ENCODE data around the gene SPHKAP. TPM values are rescaled to one million over a fixed set of nuclear protein-coding genes. Genes with fewer than 3 reads are reported as not detected.
"Not testable (repeated sequence)": the region's sequence is repeated elsewhere in the genome, so short reads cannot be mapped to it uniquely, and the experiment has no call there.

The SPHKAP gene
- total RNA-seq, 2 donors from 2014 or later = not detected

DNA sequence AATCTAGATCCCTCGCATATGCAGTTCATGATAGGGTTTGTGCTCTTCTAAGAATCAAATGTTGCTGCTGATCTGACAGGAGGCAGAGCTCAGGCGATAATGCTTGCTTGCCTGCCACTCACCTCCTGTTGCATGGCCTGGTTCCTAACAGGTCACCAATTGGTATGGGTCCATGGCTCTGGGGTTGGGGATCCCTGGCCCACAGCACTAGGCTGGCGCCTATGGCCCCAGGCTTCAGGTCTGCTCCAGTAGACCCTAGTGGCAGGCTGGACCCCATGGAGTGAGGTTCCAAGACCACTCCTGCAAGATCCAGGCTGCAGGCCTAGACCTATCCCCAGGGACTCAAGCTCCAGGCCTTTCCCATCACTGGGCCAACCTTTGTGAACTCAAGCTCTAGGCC, 102.3 kb downstream of the SPHKAP start:
- DNase-seq (no peak), ATAC-seq (replicated peaks in 1 of 2) (no peak)
- Mint-ChIP-seq H3K36me3 (ENCODE audit: insufficient read depth in 2 of 2) (no peaks in the 10 kb centered on the region), H3K4me3 (no peak overlapping the region), H3K4me1 (ENCODE audit: low read depth) (no peaks in the 10 kb centered on the region), H3K9me3 (peaks cover 1 to 5% of the 10 kb centered on the region in 2 donors), H3K27me3 (ENCODE audit: low read depth) (no peaks in the 10 kb centered on the region), H3K27ac (no peak overlapping the region)

DNA sequence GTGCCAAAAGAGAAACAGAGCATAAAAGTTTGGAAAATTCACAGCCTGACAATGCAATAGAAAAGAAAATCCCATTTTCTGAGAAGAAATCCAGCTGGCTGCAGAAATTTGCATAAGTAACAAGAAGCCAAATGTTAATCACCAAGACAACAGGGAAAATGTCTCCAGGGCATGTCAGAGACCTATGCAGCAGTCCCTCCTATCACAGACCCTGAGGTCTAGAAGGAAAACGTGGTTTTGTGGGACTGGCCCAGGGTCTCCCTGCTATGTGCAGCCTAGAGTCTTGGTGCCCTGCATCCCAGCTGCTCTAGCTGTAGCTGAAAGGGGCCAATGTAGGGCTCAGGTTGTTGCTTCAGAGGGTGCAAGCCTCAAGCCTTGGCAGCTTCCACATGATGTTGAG, 104.8 kb downstream of the SPHKAP start:
- not testable (repeated sequence) for H3K9me3 Mint-ChIP-seq; DNase-seq; H3K27ac Mint-ChIP-seq; ATAC-seq (replicated peaks in 1 of 2); H3K4me3 Mint-ChIP-seq; H3K27me3 Mint-ChIP-seq (ENCODE audit: low read depth); H3K36me3 Mint-ChIP-seq (ENCODE audit: insufficient read depth in 2 of 2); H3K4me1 Mint-ChIP-seq (ENCODE audit: low read depth)

DNA sequence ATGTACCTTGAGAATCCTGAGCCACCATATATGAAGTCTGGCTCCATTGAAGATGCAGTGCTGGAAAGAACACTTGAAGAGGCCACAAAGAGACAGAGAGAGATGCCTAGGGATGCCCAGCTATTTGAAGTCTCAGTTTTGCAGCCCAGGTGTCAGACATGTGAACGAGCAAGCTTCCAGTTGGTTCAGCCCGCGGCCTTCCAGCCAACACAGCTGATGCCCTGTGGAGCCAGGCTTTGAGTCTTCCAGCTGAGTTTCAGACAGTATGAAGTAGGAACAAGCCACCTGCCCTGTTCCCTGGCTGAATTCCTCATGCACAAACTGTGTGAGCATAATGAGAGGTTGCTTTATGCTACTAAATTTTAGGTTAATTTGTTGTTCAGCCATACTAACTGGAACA, 108.8 kb downstream of the SPHKAP start:
- no peaks in the 10 kb centered on the region for H3K27me3 Mint-ChIP-seq (ENCODE audit: low read depth)
- H3K4me3 Mint-ChIP-seq = no peak overlapping the region
- no peak overlapping the region for H3K27ac Mint-ChIP-seq
- ATAC-seq (replicated peaks in 1 of 2) (no peak), DNase-seq (no peak)
- no peaks in the 10 kb centered on the region for H3K9me3 Mint-ChIP-seq
- H3K36me3 Mint-ChIP-seq (ENCODE audit: insufficient read depth in 2 of 2) = no peaks in the 10 kb centered on the region
- H3K4me1 Mint-ChIP-seq (ENCODE audit: low read depth) = no peaks in the 10 kb centered on the region

DNA sequence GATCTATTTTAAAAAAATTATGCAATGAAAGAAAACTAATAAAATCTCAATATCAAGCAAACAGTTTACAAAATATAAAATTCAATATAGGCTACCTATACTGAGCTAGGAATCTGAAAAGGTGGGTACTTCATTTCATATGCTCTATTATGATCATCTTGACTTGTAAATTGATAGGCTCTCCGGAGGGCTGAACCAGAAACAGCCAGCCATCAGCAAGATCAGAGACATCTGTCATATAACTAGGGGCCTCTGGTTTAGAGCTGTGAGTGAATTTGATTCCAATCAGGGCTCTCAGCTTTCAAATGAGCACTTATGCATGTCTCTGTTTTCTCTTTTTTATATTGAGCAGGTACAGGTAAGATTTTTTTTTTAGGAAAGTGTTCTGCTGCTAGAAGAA, 114.2 kb downstream of the SPHKAP start:
- no peak overlapping the region for H3K4me3 Mint-ChIP-seq
- H3K27me3 Mint-ChIP-seq (ENCODE audit: low read depth) = no peaks in the 10 kb centered on the region
- no peak for DNase-seq

DNA sequence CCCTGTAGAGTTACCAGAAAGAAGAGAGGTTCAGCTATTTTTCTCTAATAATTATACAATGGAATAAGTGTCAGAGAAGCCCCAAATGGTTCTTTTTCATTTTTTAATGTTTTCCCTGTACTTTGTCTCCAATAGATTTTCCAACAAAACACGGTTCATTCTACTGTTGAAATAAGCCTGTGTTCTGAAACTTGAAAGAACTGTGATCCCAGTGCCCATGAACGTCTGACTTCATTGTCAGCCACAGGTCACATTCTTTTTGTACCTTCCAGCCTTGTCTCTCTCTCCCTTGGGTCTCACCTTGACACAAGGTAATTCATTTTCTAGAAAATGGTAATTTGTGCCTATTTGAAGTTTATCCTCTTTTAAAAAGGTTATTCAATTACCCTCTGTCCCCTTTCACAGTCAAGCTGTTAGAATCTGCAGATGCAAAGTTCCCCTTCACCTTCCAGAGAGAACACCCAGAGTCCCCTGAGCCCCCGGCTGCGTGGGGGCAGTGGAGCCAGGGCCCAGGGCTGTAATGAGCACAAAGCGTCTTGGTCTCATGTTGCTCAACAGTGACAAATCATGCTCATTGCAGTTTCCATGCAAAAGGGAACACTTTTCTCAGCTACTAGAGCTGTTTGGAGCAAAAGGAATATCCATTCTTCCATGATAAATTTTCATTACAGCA, 115.2 kb downstream of the SPHKAP start:
- no peak for ATAC-seq (replicated peaks in 1 of 2)
- Mint-ChIP-seq H3K27ac (no peak overlapping the region), H3K36me3 (ENCODE audit: insufficient read depth in 2 of 2) (no peaks in the 10 kb centered on the region), H3K27me3 (ENCODE audit: low read depth) (no peaks in the 10 kb centered on the region), H3K9me3 (no peaks in the 10 kb centered on the region), H3K4me3 (no peak overlapping the region), H3K4me1 (ENCODE audit: low read depth) (no peaks in the 10 kb centered on the region)
- DNase-seq = no peak

More for the DNA sequence above, 114.2 kb downstream of the SPHKAP start:
- no peak for ATAC-seq (replicated peaks in 1 of 2)
- Mint-ChIP-seq H3K27ac (no peak overlapping the region), H3K36me3 (ENCODE audit: insufficient read depth in 2 of 2) (no peaks in the 10 kb centered on the region), H3K4me1 (ENCODE audit: low read depth) (no peaks in the 10 kb centered on the region), H3K9me3 (no peaks in the 10 kb centered on the region)

DNA sequence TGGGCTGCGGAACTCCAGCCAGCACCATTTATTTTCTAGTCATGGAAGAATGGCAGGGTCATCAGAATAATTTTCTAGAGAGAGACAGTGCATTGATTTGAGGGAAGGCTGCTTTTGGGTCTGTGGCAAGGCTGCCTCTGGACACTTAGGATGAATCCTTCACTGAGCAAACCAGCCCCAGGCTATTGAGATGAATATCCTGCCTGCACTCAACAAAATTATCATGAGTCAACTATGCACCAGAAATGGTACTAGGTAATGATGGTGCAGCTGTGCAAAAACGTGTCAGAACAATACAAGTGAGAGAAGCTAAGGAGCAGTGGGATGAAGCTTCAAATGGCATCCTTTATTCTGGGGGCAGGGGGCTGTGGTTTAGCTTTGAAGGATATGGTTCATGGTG, 115.8 kb downstream of the SPHKAP start:
- ATAC-seq (replicated peaks in 1 of 2) (no peak), DNase-seq (no peak)
- H3K4me3 Mint-ChIP-seq = no peak overlapping the region
- H3K9me3 Mint-ChIP-seq = peaks cover 0 to 1% of the 10 kb centered on the region in 2 donors
- no peaks in the 10 kb centered on the region for H3K4me1 Mint-ChIP-seq (ENCODE audit: low read depth)
- no peaks in the 10 kb centered on the region for H3K36me3 Mint-ChIP-seq (ENCODE audit: insufficient read depth in 2 of 2)
- no peaks in the 10 kb centered on the region for H3K27me3 Mint-ChIP-seq (ENCODE audit: low read depth)
- H3K27ac Mint-ChIP-seq = no peak overlapping the region

DNA sequence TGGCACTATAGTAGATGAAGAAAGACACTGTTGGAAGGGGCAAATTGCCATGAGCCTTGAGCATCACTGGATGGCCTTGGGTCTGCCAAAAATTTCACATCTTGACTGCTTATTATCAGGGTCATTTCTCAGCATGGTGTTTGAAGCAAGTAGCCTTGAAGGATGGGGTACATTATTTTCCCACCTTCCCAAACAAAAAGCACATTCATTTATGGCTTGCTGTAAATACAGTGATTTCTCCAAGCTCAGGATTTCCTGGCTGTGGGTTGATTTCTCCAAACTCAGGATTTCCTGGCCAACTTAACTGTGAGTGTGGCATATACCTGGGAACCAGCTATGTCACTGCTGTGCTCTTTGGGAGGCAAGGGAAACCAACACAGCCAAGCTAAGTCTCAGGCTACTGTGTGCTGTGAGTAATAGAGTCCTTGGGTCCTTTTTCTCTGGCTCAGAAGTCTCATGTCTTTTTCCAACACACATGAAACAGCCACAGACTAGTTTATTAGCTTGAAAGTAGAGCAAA, 116.6 kb downstream of the SPHKAP start:
- Mint-ChIP-seq H3K36me3 (ENCODE audit: insufficient read depth in 2 of 2) (no peaks in the 10 kb centered on the region), H3K9me3 (peaks cover 0 to 1% of the 10 kb centered on the region in 2 donors), H3K27me3 (ENCODE audit: low read depth) (no peaks in the 10 kb centered on the region), H3K27ac (no peak overlapping the region), H3K4me3 (no peak overlapping the region), H3K4me1 (ENCODE audit: low read depth) (no peaks in the 10 kb centered on the region)
- DNase-seq = no peak
- ATAC-seq (replicated peaks in 1 of 2) = no peak

DNA sequence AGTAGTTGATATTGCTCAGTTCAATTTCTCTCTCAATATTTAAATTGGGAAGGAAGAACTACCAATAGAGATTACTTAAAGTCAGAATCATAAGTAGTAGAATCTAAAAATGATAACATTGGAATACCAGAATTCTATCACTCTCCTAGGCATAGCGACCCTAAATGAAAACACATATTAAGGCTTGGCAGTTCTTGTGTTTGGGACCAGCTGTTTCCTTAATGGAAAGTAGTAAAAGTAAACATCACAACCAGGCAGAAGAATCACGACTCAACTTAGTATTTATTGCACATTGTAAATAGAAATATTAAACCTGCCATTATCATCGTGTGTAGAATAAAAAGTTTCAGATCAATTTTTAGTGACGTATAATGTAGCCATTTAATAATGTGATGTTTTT, 117.5 kb downstream of the SPHKAP start:
- H3K4me3 Mint-ChIP-seq = no peak overlapping the region

DNA sequence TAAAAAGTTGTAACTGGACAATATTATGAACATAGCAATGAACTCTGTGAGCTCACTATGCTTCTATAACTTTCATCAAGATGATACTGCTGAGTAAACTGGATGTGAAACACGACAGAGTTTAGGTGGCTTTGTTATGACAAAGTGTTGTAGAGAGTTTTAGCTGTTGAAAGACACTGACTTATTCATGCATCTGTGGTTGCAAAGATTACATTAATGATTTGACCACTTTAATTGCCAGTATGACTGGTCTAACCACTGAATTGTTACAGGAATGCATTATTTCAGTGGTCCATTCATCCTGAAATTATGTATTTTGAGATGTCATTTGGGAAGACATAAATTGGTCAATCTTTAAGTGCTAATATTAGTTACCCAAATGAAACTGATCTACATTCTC, 117.9 kb downstream of the SPHKAP start:
- Mint-ChIP-seq H3K9me3 (peaks cover 0 to 1% of the 10 kb centered on the region in 2 donors), H3K27me3 (ENCODE audit: low read depth) (no peaks in the 10 kb centered on the region), H3K4me1 (ENCODE audit: low read depth) (no peaks in the 10 kb centered on the region), H3K36me3 (ENCODE audit: insufficient read depth in 2 of 2) (no peaks in the 10 kb centered on the region), H3K4me3 (no peak overlapping the region), H3K27ac (no peak overlapping the region)
- DNase-seq (no peak), ATAC-seq (replicated peaks in 1 of 2) (no peak)

More for the DNA sequence above, 117.5 kb downstream of the SPHKAP start:
- Mint-ChIP-seq H3K4me1 (ENCODE audit: low read depth) (no peaks in the 10 kb centered on the region), H3K36me3 (ENCODE audit: insufficient read depth in 2 of 2) (no peaks in the 10 kb centered on the region), H3K27me3 (ENCODE audit: low read depth) (no peaks in the 10 kb centered on the region), H3K27ac (no peak overlapping the region), H3K9me3 (peaks cover 0 to 1% of the 10 kb centered on the region in 2 donors)
- ATAC-seq (replicated peaks in 1 of 2) (no peak), DNase-seq (no peak)

DNA sequence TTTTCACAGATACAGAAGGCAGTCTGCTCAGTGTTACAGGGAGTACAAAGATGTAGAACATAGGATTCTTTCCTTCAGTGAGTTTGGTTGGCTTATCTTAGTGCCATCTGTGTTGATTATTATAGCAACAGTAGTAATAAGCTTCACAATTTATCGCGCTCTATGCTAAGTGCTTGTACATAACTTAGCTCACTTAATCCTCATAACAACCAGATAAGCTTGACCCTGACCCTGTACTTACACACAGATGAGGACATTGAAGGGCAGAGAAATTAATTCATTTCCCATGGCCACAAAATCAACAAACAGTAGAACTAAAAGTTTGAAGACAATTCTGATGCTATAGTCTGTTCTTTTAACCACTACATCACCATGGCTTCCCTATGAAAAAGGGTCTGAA, 121.8 kb downstream of the SPHKAP start:
- no peaks in the 10 kb centered on the region for H3K27me3 Mint-ChIP-seq (ENCODE audit: low read depth)
- no peaks in the 10 kb centered on the region for H3K4me1 Mint-ChIP-seq (ENCODE audit: low read depth)
- ATAC-seq (replicated peaks in 1 of 2) = no peak
- peaks cover 1% of the 10 kb centered on the region in 2 donors for H3K9me3 Mint-ChIP-seq
- no peaks in the 10 kb centered on the region for H3K36me3 Mint-ChIP-seq (ENCODE audit: insufficient read depth in 2 of 2)
- no peak for DNase-seq
- H3K27ac Mint-ChIP-seq = no peak overlapping the region
- H3K4me3 Mint-ChIP-seq = no peak overlapping the region

DNA sequence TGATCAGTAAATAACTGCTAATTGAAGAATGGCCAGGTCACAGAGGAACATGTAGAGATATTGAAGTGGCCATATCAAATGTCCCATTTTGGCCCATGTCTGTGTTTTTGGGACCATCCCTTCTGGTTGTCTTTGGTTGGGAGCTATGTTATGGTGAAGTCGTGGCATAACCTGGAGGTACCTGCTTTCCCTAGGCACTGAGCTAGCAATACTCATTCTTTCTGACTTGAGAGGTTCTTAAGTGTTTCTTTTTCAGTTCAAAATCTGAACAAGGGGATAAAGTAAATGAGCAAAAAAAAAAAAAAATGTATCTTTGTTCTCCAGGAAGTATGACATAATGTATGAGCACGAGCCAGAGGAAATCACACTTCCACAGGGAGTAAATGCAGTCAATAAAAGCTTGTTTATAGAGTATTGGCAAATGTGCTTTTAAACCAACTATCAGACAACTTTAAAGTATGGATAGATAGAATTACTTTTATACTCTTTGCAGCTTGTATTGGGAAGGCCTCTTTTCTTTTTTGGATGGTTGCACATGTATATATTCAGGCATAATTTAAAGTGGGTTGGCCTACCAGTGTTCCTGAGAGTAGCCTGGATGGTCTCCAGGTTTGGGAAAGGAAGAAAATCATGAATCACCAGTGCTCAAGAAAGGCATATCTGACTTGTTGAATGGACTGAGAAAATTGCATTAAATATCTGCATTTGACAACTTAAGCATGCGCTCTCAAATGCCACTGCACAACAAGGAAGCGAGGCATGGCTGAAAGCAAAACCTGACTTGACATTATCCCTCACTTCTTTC, 125.0 kb downstream of the SPHKAP start:
- ATAC-seq (replicated peaks in 1 of 2) = no peak
- Mint-ChIP-seq H3K36me3 (ENCODE audit: insufficient read depth in 2 of 2) (no peaks in the 10 kb centered on the region), H3K27me3 (ENCODE audit: low read depth) (no peaks in the 10 kb centered on the region), H3K9me3 (peaks cover 1 to 5% of the 10 kb centered on the region in 2 donors), H3K4me1 (ENCODE audit: low read depth) (no peaks in the 10 kb centered on the region), H3K4me3 (no peak overlapping the region), H3K27ac (no peak overlapping the region)
- no peak for DNase-seq

DNA sequence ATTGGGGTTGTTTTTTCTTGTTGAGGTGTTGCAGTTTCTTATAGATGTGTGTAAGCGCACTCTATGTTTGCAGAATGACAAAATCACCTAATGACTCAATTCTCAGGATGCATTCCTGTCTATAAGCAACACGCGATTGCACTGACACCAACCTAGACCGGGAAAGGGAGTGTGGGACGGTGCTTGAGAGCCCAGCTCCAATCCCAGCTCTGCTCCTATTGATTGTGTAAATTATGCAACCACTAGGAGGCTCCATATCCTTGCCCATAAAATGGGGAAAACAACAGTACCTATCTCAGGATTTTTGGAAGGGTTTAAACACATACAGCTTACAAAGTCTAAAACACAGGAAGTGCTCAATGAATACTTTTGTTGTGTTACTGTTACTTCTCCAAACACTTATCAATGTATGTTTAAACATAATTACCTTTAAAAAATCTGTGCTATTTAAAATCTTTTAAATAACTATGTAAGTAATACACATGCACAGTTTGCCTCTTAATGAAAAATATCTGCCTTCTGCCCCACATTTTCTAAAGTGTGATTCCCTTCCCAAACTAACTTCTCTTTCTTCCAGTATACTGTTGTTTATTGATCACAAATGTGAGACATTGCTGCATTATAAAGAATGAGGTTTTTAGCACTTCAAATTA, 132.5 kb downstream of the SPHKAP start:
- ATAC-seq (replicated peaks in 1 of 2) (no peak), DNase-seq (no peak)
- no peak overlapping the region for H3K27ac Mint-ChIP-seq
- H3K9me3 Mint-ChIP-seq = peaks cover 0 to 1% of the 10 kb centered on the region in 2 donors
- no peaks in the 10 kb centered on the region for H3K36me3 Mint-ChIP-seq (ENCODE audit: insufficient read depth in 2 of 2)
- H3K4me1 Mint-ChIP-seq (ENCODE audit: low read depth) = no peaks in the 10 kb centered on the region
- no peaks in the 10 kb centered on the region for H3K27me3 Mint-ChIP-seq (ENCODE audit: low read depth)
- H3K4me3 Mint-ChIP-seq = no peak overlapping the region

DNA sequence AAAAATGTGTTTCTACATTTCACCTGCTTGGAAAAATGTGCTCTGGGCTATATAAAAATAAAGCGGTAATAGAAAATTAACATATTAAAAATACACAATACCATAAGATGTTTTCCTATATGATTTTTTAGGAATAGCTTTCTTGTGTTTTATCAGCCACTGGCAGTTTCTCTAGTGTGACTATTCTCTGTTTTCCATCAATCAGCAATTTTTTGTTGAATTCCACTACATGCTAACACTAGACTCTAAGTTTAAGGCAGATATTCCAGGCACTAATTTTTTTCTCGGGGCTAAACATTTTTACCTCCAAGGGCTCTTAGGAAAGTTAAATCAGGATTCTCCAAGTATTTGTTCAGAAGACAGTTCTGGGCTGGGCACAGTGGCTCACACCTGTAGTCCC, 140.5 kb downstream of the SPHKAP start:
- Mint-ChIP-seq H3K4me1 (ENCODE audit: low read depth) (no peaks in the 10 kb centered on the region), H3K9me3 (no peaks in the 10 kb centered on the region), H3K27ac (no peak overlapping the region), H3K36me3 (ENCODE audit: insufficient read depth in 2 of 2) (no peaks in the 10 kb centered on the region), H3K4me3 (no peak overlapping the region), H3K27me3 (ENCODE audit: low read depth) (no peaks in the 10 kb centered on the region)
- ATAC-seq (replicated peaks in 1 of 2) (no peak), DNase-seq (no peak)

All from activated T-cell treated with anti-CD3 and anti-CD28 coated beads, Interleukin-2, amount 50 U/mL, for 72 hours (primary cell).